ENCODE data around the gene C11orf58. TPM values are rescaled to one million over a fixed set of nuclear protein-coding genes. Genes with fewer than 3 reads are reported as not detected.

Gene C11orf58
- total and polyA plus RNA-seq, 2 experiments from 2014 or later = 164 to 280 TPM

- TF ChIP-seq, protein P1, sequence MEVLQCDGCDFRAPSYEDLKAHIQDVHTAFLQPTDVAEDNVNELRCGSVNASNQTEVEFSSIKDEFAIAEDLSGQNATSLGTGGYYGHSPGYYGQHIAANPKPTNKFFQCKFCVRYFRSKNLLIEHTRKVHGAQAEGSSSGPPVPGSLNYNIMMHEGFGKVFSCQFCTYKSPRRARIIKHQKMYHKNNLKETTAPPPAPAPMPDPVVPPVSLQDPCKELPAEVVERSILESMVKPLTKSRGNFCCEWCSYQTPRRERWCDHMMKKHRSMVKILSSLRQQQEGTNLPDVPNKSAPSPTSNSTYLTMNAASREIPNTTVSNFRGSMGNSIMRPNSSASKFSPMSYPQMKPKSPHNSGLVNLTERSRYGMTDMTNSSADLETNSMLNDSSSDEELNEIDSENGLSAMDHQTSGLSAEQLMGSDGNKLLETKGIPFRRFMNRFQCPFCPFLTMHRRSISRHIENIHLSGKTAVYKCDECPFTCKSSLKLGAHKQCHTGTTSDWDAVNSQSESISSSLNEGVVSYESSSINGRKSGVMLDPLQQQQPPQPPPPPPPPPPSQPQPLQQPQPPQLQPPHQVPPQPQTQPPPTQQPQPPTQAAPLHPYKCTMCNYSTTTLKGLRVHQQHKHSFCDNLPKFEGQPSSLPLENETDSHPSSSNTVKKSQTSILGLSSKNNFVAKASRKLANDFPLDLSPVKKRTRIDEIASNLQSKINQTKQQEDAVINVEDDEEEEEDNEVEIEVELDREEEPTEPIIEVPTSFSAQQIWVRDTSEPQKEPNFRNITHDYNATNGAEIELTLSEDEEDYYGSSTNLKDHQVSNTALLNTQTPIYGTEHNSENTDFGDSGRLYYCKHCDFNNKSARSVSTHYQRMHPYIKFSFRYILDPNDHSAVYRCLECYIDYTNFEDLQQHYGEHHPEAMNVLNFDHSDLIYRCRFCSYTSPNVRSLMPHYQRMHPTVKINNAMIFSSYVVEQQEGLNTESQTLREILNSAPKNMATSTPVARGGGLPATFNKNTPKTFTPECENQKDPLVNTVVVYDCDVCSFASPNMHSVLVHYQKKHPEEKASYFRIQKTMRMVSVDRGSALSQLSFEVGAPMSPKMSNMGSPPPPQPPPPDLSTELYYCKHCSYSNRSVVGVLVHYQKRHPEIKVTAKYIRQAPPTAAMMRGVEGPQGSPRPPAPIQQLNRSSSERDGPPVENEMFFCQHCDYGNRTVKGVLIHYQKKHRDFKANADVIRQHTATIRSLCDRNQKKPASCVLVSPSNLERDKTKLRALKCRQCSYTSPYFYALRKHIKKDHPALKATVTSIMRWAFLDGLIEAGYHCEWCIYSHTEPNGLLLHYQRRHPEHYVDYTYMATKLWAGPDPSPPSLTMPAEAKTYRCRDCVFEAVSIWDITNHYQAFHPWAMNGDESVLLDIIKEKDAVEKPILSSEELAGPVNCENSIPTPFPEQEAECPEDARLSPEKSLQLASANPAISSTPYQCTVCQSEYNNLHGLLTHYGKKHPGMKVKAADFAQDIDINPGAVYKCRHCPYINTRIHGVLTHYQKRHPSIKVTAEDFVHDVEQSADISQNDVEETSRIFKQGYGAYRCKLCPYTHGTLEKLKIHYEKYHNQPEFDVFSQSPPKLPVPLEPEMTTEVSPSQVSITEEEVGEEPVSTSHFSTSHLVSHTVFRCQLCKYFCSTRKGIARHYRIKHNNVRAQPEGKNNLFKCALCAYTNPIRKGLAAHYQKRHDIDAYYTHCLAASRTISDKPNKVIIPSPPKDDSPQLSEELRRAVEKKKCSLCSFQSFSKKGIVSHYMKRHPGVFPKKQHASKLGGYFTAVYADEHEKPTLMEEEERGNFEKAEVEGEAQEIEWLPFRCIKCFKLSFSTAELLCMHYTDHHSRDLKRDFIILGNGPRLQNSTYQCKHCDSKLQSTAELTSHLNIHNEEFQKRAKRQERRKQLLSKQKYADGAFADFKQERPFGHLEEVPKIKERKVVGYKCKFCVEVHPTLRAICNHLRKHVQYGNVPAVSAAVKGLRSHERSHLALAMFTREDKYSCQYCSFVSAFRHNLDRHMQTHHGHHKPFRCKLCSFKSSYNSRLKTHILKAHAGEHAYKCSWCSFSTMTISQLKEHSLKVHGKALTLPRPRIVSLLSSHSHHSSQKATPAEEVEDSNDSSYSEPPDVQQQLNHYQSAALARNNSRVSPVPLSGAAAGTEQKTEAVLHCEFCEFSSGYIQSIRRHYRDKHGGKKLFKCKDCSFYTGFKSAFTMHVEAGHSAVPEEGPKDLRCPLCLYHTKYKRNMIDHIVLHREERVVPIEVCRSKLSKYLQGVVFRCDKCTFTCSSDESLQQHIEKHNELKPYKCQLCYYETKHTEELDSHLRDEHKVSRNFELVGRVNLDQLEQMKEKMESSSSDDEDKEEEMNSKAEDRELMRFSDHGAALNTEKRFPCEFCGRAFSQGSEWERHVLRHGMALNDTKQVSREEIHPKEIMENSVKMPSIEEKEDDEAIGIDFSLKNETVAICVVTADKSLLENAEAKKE (CRISPR knock-in tag; IDR thresholded peaks at IDR 0.05) = no peak
- no peak for TF ChIP-seq EZH2phosphoT487 (IDR thresholded peaks at IDR 0.05; ENCODE audit: unreplicated experiment)
- TF ChIP-seq NANOG (IDR thresholded peaks at IDR 0.05; ENCODE audit: borderline replicate concordance) = no peak
- TF ChIP-seq CREB1 (CRISPR knock-in tag; IDR thresholded peaks at IDR 0.05; ENCODE audit: low read depth) = no peak
- TF ChIP-seq CTCF (conservative IDR thresholded peaks at IDR 0.05; ENCODE audit: low read depth in 2 of 2) = no peak
- TF ChIP-seq ZNF331 (CRISPR knock-in tag; IDR thresholded peaks at IDR 0.05; ENCODE audit: low read depth) = no peak
These were observed 56.7 kb downstream of the C11orf58 start (continued) for GRCh38 chr11:16795146-16795545.

DNA sequence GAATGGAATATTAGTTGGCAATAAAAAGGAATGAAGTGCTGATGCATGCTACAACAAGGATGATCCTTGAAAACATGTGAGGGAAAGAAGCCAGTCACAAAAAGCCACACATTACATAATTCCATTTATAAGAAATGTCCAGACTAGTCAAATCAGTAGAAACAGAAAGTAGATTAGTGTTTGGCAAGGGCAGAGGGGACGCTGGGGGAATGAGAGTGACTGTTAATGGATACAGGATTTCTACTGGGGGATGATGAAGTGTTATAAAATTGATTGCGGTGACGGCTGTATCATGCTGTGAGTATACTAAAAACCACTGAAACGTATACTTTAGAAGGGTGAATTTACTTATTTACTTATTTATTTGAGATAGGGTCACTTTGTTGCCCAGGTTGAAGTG is 57.9 kb downstream of the C11orf58 start:
- Histone ChIP-seq H3K4me3 (no peak overlapping the region), H3K27ac (ENCODE audit: low read depth) (no peak overlapping the region), H3K4me2 (no peak overlapping the region), H3K9me2 (ENCODE audit: insufficient read depth) (no peaks in the 10 kb centered on the region; the same call in 1 of the 2 replicates), H3K79me2 (replicated peaks; ENCODE audit: insufficient read depth) (no peaks in the 10 kb centered on the region), H3K4me1 (ENCODE audit: insufficient read depth) (no peaks in the 10 kb centered on the region), H3K36me3 (ENCODE audit: insufficient read depth) (no peaks in the 10 kb centered on the region), H3F3A (replicated peaks; ENCODE audit: low read depth) (no peaks in the 10 kb centered on the region), H2AFZ (no peak overlapping the region), H4K20me1 (replicated peaks; ENCODE audit: insufficient read depth) (no peaks in the 10 kb centered on the region), H3K27me3 (ENCODE audit: insufficient read depth) (no peaks in the 10 kb centered on the region)
- no peaks in the 10 kb centered on the region for H3K9me3 Mint-ChIP-seq
- H3K27ac Mint-ChIP-seq = no peak overlapping the region
- H3K4me3 Mint-ChIP-seq = no peak overlapping the region
- peaks cover 9% of the 10 kb centered on the region for H3K27me3 Mint-ChIP-seq (ENCODE audit: insufficient read depth, low read depth, poor library complexity)
- no peak for ATAC-seq
- peaks cover 6% of the 10 kb centered on the region; the same call in 2 of the 3 replicates for H3K36me3 Mint-ChIP-seq (ENCODE audit: low read depth)
- no peaks in the 10 kb centered on the region for H3K4me1 Mint-ChIP-seq
- no peak for DNase-seq (ENCODE audit: low spot score)
- TF ChIP-seq CREB1 (CRISPR knock-in tag; IDR thresholded peaks at IDR 0.05; ENCODE audit: low read depth) = no peak
- no peak for TF ChIP-seq STAT1 (IDR thresholded peaks at IDR 0.05; ENCODE audit: unreplicated experiment)
- no peak for TF ChIP-seq ZNF331 (CRISPR knock-in tag; IDR thresholded peaks at IDR 0.05; ENCODE audit: low read depth)
- TF ChIP-seq POLR2AphosphoS5 (IDR thresholded peaks at IDR 0.05; ENCODE audit: low read depth) = no peak
- TF ChIP-seq, protein P1 (CRISPR knock-in tag; IDR thresholded peaks at IDR 0.05) = no peak

All from GM23338 (cell line).